Ovary (tissue), 3 donors: ENCODE data around the gene MARCO.

ENCODE experiments used
- CTCF ChIP-seq, 3 donors: fragments of 450-650 bp in 2 of 3; fragments of 200-600 bp in 1 of 3; IDR thresholded peaks; one replicate each; pipeline versions ENCODE4 v1.5.1 to v1.8.0; 2016 to 2022; ENCODE audit warnings: antibody characterized with exemption in 3 of 3, mild to moderate bottlenecking in 1 of 3
- POLR2A ChIP-seq: fragments of 450-650 bp; IDR thresholded peaks from one replicate; pipeline ENCODE4 v1.6.1; 2017; ENCODE audit warnings: antibody characterized with exemption, mild to moderate bottlenecking, moderate library complexity
- donor health status: DM: no; HTN: no; CAD: no.

GRCh38 chr2:118987886-118988285 lies 45.9 kb downstream of the MARCO start:
- TF ChIP-seq CTCF (IDR thresholded peaks at IDR 0.05): no peak
- no peak for TF ChIP-seq POLR2A
